GM12872 (cell line): ENCODE measurements around the gene CHRNA9.

Source experiments
- TF ChIP-seq, protein P1 (sequence below): IDR thresholded peaks from 3 replicates; pipeline ENCODE4 v1.5.1; 2011; ENCODE audit warnings: low read depth, mild to moderate bottlenecking, low read length, moderate library complexity; ENCODE audit not compliant: insufficient read depth

Gene CHRNA9

DNA sequence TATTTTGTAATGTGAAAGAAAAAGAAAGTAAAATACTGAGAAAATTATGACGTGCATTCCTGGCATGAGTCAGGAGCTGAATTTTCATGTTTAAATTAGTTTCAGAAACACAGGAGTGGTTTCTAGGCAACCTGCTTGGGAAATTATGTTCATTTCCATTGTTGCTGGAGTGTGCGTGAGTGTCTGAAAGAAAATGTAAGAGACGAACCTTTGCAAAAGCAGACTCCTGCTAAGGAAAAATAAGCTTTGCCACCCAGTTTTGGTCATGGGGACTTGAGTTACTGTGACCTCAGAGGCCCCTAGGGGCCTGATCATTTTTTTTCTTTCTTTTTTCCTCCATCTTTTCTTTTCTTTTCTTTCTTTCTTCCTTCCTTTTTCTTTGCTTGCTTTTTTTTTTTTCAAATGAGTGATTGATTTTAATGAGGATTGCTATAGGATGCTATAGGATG is 18.8 kb upstream of the CHRNA9 start:
- TF ChIP-seq, protein P1, sequence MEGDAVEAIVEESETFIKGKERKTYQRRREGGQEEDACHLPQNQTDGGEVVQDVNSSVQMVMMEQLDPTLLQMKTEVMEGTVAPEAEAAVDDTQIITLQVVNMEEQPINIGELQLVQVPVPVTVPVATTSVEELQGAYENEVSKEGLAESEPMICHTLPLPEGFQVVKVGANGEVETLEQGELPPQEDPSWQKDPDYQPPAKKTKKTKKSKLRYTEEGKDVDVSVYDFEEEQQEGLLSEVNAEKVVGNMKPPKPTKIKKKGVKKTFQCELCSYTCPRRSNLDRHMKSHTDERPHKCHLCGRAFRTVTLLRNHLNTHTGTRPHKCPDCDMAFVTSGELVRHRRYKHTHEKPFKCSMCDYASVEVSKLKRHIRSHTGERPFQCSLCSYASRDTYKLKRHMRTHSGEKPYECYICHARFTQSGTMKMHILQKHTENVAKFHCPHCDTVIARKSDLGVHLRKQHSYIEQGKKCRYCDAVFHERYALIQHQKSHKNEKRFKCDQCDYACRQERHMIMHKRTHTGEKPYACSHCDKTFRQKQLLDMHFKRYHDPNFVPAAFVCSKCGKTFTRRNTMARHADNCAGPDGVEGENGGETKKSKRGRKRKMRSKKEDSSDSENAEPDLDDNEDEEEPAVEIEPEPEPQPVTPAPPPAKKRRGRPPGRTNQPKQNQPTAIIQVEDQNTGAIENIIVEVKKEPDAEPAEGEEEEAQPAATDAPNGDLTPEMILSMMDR = no peak

DNA sequence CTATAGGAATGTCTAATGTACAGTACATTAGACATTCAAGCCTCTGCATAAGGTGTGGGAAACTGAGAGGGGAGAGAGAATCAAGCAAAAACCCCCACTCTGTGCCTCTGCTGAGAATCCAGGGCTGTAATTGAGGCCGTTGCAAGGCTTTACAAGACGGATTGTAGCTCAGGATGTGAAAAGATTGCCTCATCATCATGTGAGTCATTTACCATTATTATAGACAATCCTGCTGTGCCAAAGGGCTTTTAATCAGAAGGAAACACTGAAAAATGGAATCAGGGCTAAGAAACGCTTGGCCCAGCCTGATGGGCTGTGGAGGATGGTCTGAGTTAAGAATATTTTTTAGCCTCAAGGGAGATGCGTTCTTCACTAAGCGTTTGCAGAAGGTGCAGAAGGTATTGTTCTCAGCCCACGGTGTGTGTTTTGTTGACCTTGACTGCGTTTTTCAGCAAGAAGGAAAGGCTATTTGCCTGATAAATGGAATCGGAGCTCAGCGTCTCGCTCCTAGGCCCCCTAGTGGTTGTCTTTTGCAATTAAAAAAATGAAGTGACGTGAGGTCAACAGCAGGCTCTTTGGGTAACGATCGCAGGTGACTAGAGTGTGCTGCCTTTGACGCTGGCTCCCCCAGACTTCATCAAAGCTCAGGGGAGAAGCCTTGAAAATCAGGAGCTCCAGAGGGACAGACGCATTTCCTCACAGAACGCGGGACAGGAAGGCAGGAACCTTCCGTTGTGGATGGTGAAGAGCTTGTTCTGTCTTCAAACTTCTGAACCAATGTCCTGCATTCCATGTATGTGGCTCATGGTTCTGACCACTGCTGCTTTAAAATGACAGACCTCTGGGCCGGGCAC is 18.1 kb upstream of the CHRNA9 start:
- TF ChIP-seq, protein P1 = peak; percentile 80

DNA sequence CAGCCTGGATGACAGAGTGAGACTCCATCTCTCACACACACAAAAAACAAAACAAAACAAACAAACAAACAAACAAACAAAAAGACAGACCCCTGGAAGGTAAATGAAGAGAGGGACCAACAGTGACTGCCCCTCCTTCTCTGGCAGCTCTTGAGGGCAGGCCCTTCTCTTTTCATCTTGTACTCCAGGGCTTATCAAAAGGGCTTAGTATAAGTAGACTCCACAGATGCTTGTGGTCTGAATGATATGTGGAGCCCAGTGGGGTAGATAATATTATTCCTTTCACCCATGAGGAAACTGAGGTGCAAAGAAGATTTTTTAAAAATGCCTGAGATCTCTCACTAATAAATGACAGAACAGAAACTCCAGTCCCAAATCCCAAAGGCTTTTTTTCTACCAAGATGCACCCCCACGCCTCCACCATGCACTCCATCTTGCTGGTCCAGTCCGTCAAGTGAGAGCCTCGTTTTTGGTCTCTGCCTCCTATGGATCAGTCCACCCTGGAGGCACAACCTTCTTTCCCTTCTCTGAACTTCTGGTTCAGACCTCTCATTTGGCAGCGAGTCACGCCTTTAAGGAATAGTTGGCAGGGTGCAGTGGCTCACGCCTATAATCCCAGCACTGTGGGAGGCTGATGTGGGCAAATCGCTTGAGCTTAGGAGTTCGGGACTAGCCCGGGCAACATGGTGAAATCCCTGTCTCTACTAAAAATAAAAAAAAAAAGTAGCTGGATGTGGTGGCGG is 17.0 kb upstream of the CHRNA9 start:
- TF ChIP-seq, protein P1 = no peak

DNA sequence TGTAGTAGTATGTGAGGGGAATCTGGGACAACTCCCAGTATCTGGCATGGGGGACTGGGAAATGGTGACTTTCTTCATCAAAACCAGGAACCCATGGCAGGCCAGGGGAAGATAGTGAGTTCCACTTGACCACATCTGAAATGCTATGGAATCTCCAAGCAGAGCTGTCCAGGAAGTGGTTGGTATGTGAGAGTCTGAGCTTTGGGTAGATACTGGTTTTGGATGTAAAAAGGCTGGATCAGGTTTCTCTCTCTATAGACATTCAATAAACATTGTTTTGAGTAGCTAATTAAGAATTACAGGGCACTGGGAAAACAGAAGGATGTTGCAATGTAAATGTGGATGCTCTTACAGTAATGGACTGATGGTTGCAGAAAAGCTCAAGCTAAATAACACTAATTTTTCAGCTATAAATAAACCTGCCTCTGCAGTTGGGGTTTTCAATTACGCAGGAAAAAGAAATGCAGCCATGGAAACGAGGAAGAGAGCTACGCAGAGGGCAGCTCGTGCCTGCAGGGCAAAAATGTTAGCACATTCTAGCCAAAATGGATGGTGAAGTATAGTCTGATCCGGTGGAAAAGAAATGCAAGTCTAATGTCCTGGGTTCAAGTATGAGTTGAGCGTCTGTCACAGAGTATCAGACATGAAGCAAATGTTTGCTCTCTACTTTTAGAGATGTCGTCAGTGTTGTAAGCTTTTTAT is 13.4 kb upstream of the CHRNA9 start:
- TF ChIP-seq, protein P1 = no peak

DNA sequence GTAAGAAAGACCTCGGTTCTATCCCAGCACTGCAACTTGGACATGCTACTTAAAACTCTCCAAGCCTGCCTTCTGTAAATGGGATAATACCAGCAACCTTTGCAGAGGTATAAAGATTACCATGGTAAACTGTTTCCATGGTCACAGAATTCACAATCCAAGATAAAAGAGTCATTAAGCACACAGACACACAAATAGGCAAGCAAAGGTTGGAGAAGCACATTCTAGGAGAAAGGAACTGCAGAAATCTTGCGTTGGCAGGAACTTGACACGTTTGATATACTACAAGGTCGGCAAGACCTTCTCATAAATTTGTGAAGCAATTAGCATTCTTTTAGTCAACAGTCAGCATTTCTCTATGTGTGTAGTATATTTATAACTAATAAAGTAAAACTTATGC is 12.3 kb upstream of the CHRNA9 start:
- TF ChIP-seq, protein P1 = no peak

DNA sequence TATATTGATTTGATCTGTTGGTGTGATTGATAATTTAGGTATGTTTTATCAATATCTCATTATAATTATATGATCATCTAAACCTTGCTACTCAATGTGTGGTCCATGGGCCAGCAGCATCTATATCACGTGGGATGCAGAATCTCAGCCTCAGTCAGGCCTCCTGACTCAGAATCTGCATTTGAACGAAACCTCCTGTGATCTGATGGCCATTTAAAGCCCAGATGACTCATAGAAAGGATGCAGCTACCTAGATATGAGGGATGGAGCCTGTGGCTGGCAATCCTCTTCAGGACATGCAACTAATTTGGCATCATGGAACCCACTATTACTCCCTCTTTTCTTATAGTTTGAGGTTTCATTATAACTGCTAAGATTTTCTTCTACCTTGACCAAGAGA is 11.3 kb upstream of the CHRNA9 start:
- TF ChIP-seq, protein P1 = no peak
